WERI-Rb-1 (cell line): Measurements from ENCODE around the gene ATOSA.
A peak's percentile ranks its signal among the peaks of the same experiment; 100 is the strongest.

Source experiments
- DNase-seq: peaks from one replicate; pipeline ENCODE4 v3.0.0-alpha.2; 2020
- H3K27ac ChIP-seq: fragments of 250-450 bp; sonication (Bioruptor Pico); 2 replicates; pipeline ENCODE4 v1.5.1; 2020; ENCODE audit warnings: mild to moderate bottlenecking, moderate library complexity
- H3K27me3 ChIP-seq: fragments of 250-450 bp; sonication (Bioruptor Pico); 2 replicates; pipeline ENCODE4 v1.5.1; 2021; ENCODE audit warnings: mild to moderate bottlenecking, low read depth, moderate library complexity; ENCODE audit not compliant: insufficient read depth, severe bottlenecking
- H3K36me3 ChIP-seq: fragments of 250-450 bp; sonication (Bioruptor Pico); 2 replicates; pipeline ENCODE4 v1.5.1; 2020; ENCODE audit warnings: mild to moderate bottlenecking, moderate library complexity
- H3K4me3 ChIP-seq: 2 replicates; pipeline ENCODE4 v1.5.1; 2011; ENCODE audit warnings: low read depth, mild to moderate bottlenecking, control low read depth, low read length
- H3K9me3 ChIP-seq: fragments of 250-450 bp; sonication (Bioruptor Pico); 2 replicates; pipeline ENCODE4 v1.5.1; 2021; ENCODE audit warnings: mild to moderate bottlenecking, moderate library complexity; ENCODE audit not compliant: severe bottlenecking
- CTCF ChIP-seq: IDR thresholded peaks from 2 replicates; pipeline ENCODE4 v1.5.1; 2011; ENCODE audit warnings: low read depth, mild to moderate bottlenecking, control low read depth, inconsistent platforms, low read length

Gene ATOSA

GRCh38 chr15:52679232-52680040 lies at the start of gene ATOSA:
Gene ATOSA (minus strand): TSS chr15:52679388. CDS start chr15:52678021, 1,367 bp downstream.
- Histone ChIP-seq H3K36me3 (no peaks in the 10 kb centered on the region; the same call in none of the 2 replicates), H3K27ac (peak within 1 kb of the TSS; percentile 81), H3K4me3 (peak within 1 kb of the TSS; percentile 90), H3K9me3 (no peaks in the 10 kb centered on the region), H3K27me3 (no peaks in the 10 kb centered on the region)
- peak; percentile 90 for DNase-seq
- no peak for TF ChIP-seq CTCF

- Histone ChIP-seq H3K36me3 (no peaks in the 10 kb centered on the region), H3K4me3 (no peak overlapping the region), H3K27me3 (no peaks in the 10 kb centered on the region), H3K9me3 (no peaks in the 10 kb centered on the region), H3K27ac (no peak overlapping the region)
- DNase-seq: no peak
- TF ChIP-seq CTCF: no peak
Measured at GRCh38 chr15:52728899-52729298, 49.7 kb upstream of the ATOSA start.

GRCh38 chr15:52727815-52728214 lies 48.6 kb upstream of the ATOSA start:
- no peak for TF ChIP-seq CTCF
- no peaks in the 10 kb centered on the region for H3K27me3 ChIP-seq
- H3K4me3 ChIP-seq: no peak overlapping the region
- H3K9me3 ChIP-seq: no peaks in the 10 kb centered on the region
- DNase-seq: no peak
- no peak overlapping the region for H3K27ac ChIP-seq
- no peaks in the 10 kb centered on the region for H3K36me3 ChIP-seq

GRCh38 chr15:52726195-52726594 lies 47.0 kb upstream of the ATOSA start:
- H3K9me3 ChIP-seq: no peaks in the 10 kb centered on the region
- no peaks in the 10 kb centered on the region for H3K36me3 ChIP-seq
- H3K4me3 ChIP-seq: no peak overlapping the region
- no peak for DNase-seq
- H3K27me3 ChIP-seq: no peaks in the 10 kb centered on the region
- TF ChIP-seq CTCF: no peak
- H3K27ac ChIP-seq: no peak overlapping the region

- no peak for TF ChIP-seq CTCF
- no peak overlapping the region for H3K4me3 ChIP-seq
- DNase-seq: no peak
- no peak overlapping the region for H3K27ac ChIP-seq
- H3K9me3 ChIP-seq: no peaks in the 10 kb centered on the region
- no peaks in the 10 kb centered on the region for H3K36me3 ChIP-seq
- no peaks in the 10 kb centered on the region for H3K27me3 ChIP-seq
Measured at GRCh38 chr15:52718551-52718950, 39.4 kb upstream of the ATOSA start.

- Histone ChIP-seq H3K27me3 (no peaks in the 10 kb centered on the region), H3K27ac (no peak overlapping the region), H3K4me3 (no peak overlapping the region), H3K9me3 (no peaks in the 10 kb centered on the region), H3K36me3 (no peaks in the 10 kb centered on the region)
- DNase-seq: no peak
- no peak for TF ChIP-seq CTCF
Measured at GRCh38 chr15:52717924-52718323, 38.7 kb upstream of the ATOSA start.
